Measurements from ENCODE around the gene HOXB4.

- TF ChIP-seq CTCF (conservative IDR thresholded peaks at IDR 0.05; ENCODE audit: low read depth, low read length) (no peak), EZH2phosphoT487 (IDR thresholded peaks at IDR 0.05; ENCODE audit: borderline replicate concordance, low read length) (no peak), EZH2 (IDR thresholded peaks at IDR 0.05; ENCODE audit: low read length, unreplicated experiment) (no peak)
Measured at GRCh38 chr17:48611213-48611612, 33.1 kb upstream of the HOXB4 start.

Measured in PC-3 (cell line).